B cell (primary cell): ENCODE results near the gene MIR17HG. TPM values are rescaled to one million over a fixed set of nuclear protein-coding genes. Genes with fewer than 3 reads are reported as not detected.

Experiments used
- ATAC-seq: fragments of 200-7000 bp; cut with Tn5 transposase; one replicate; pipeline ENCODE4 v1.10.0; 2021; ENCODE audit warnings: low read depth, mild to moderate bottlenecking, moderate number of reproducible peaks, moderate library complexity
- CTCF ChIA-PET: fragments of 350-600 bp; sonication (Branson Sonifier 250); formaldehyde crosslinking; loops from one replicate; lab custom pipeline; 2021; ENCODE audit warnings: antibody characterized with exemption, inconsistent platforms; lab: Charles Lee
- POLR2A ChIA-PET: fragments of 350-600 bp; sonication (Branson Sonifier 250); formaldehyde crosslinking; loops from one replicate; lab custom pipeline; 2021; ENCODE audit warnings: antibody characterized with exemption; lab: Charles Lee
- DNase-seq: peaks from one replicate; pipeline ENCODE4 v3.0.0; 2013
- H2AFZ ChIP-seq: 2 replicates; pipeline ENCODE4 v1.6.1; 2012; ENCODE audit warnings: mild to moderate bottlenecking, low read depth, low read length; ENCODE audit not compliant: insufficient read depth, poor library complexity, severe bottlenecking
- H3K27ac ChIP-seq, 2 donors: 1 replicate in 1 of 2; 2 replicates in 1 of 2; pipeline ENCODE4 v1.5.1; 2012 to 2013; ENCODE audit warnings: low read length in 2 of 2, mild to moderate bottlenecking in 2 of 2, moderate library complexity in 1 of 2
- H3K27me3 ChIP-seq, 4 experiments: fragments of 200-600 bp in 1 of 4; sonication (generic) in 1 of 4; replicated peaks in 1 of 4; 1 replicate in 2 of 4; 2 replicates in 2 of 4; pipeline versions ENCODE4 v1.6.1 to v1.7.0; 2013 to 2016; ENCODE audit warnings: low read length in 3 of 4, mild to moderate bottlenecking in 2 of 4, mixed read lengths in 1 of 4, moderate library complexity in 1 of 4; ENCODE audit not compliant: insufficient read depth in 4 of 4, control insufficient read depth in 3 of 4; ENCODE audit errors: control extremely low read depth in 1 of 4
- H3K36me3 ChIP-seq, 2 experiments: replicated peaks in 1 of 2; 1 replicate in 1 of 2; 2 replicates in 1 of 2; pipeline versions ENCODE4 v1.6.1 to v1.7.1; 2013; ENCODE audit warnings: low read length in 1 of 2; ENCODE audit not compliant: insufficient read depth in 2 of 2, control insufficient read depth in 1 of 2; ENCODE audit errors: control extremely low read depth in 1 of 2, extremely low read depth in 1 of 2
- H3K4me1 ChIP-seq, 2 donors: fragments of 200-600 bp in 1 of 2; sonication (generic) in 1 of 2; 1 replicate in 1 of 2; 2 replicates in 1 of 2; pipeline versions ENCODE4 v1.5.1 to v1.6.1; 2013 to 2017; ENCODE audit warnings: low read length in 2 of 2; ENCODE audit not compliant: control insufficient read depth in 2 of 2, insufficient read depth in 2 of 2
- H3K4me2 ChIP-seq: replicated peaks from 2 replicates; pipeline ENCODE3; 2012; ENCODE audit warnings: mild to moderate bottlenecking, low read depth, low read length; ENCODE audit not compliant: poor library complexity, severe bottlenecking
- H3K4me3 ChIP-seq, 5 experiments: fragments of 200-600 bp in 1 of 5; sonication (generic) in 1 of 5; 1 replicate in 3 of 5; 2 replicates in 2 of 5; pipeline versions ENCODE4 v1.5.1 to v1.7.0; 2011 to 2016; ENCODE audit warnings: low read length in 4 of 5, mild to moderate bottlenecking in 4 of 5, low read depth in 2 of 5, control low read depth in 1 of 5, moderate library complexity in 1 of 5; ENCODE audit not compliant: insufficient read depth in 1 of 5; ENCODE audit errors: control extremely low read depth in 1 of 5, extremely low read depth in 1 of 5
- H3K79me2 ChIP-seq: fragments of 200-600 bp; sonication (generic); one replicate; pipeline ENCODE4 v1.6.0; 2016; ENCODE audit warnings: low read length; ENCODE audit not compliant: control insufficient read depth, insufficient read depth
- H3K9ac ChIP-seq: fragments of 200-600 bp; sonication (generic); 2 replicates; pipeline ENCODE4 v1.6.1; 2017; ENCODE audit warnings: mild to moderate bottlenecking, low read length, moderate library complexity
- H3K9me3 ChIP-seq, 3 donors: one replicate each; pipeline versions ENCODE4 v1.6.1 to v1.7.1; 2013; ENCODE audit warnings: low read length in 2 of 3; ENCODE audit not compliant: control insufficient read depth in 2 of 3, insufficient read depth in 1 of 3; ENCODE audit errors: control extremely low read depth in 1 of 3
- H4K20me1 ChIP-seq: 2 replicates; pipeline ENCODE4 v1.6.0; 2012; ENCODE audit warnings: mild to moderate bottlenecking, low read length; ENCODE audit not compliant: insufficient read depth, control insufficient read depth, poor library complexity, severe bottlenecking
- H3K27ac Mint-ChIP-seq: one replicate; pipeline ENCODE4 v1.8.0; 2021; ENCODE audit warnings: mixed read lengths
- H3K27me3 Mint-ChIP-seq: one replicate; pipeline ENCODE4 v1.8.0; 2021; ENCODE audit warnings: mixed read lengths
- H3K4me1 Mint-ChIP-seq: one replicate; pipeline ENCODE4 v1.8.0; 2021; ENCODE audit warnings: mixed read lengths
- H3K4me3 Mint-ChIP-seq: one replicate; pipeline ENCODE4 v1.8.0; 2021; ENCODE audit warnings: mixed read lengths
- H3K9me3 Mint-ChIP-seq: one replicate; pipeline ENCODE4 v1.8.0; 2022; ENCODE audit warnings: mixed read lengths; ENCODE audit not compliant: insufficient read depth
- EZH2 ChIP-seq: IDR thresholded peaks from 2 replicates; pipeline ENCODE4 v1.6.1; 2012; ENCODE audit warnings: borderline replicate concordance, low read depth, mild to moderate bottlenecking, moderate library complexity, low read length; ENCODE audit not compliant: insufficient read depth, poor library complexity, severe bottlenecking
- WGBS: methylation state at CpG from one replicate; pipeline ENCODE4 v1.1.5; 2013; ENCODE audit warnings: missing lambda C conversion rate; ENCODE audit not compliant: insufficient coverage; 5-methylcytosine and 5-hydroxymethylcytosine counted together
- intact Hi-C: fragments of 100-400 bp; cut with micrococcal nuclease; formaldehyde crosslinking; loops from one replicate; pipeline ENCODE4 v1.10.0; 2022
- polyA plus RNA-seq: library from polyadenylated mRNA; depleted of rRNA; stranded (reverse); fragments of >200 nt; gene quantifications from 2 replicates; pipeline ENCODE4 v1.2.3, GENCODE V29; 2012
- total RNA-seq, 2 donors: library from RNA; stranded (reverse); fragments of 120-200 nt in 1 of 2; gene quantifications; 1 replicate in 1 of 2; 2 replicates in 1 of 2; pipeline versions ENCODE4 v1.2.3 to v1.2.4, GENCODE V29; 2013 to 2022
- TF ChIP-seq, protein P1 (sequence below): fragments of 200-600 bp; IDR thresholded peaks from one replicate; pipeline ENCODE4 v1.8.0; 2022; ENCODE audit warnings: antibody characterized with exemption, mild to moderate bottlenecking

The MIR17HG gene
- total and polyA plus RNA-seq, 2 donors (not counting 1 experiment from before 2014, with no cell fraction given), result 6.0 to 17.1 TPM

DNA sequence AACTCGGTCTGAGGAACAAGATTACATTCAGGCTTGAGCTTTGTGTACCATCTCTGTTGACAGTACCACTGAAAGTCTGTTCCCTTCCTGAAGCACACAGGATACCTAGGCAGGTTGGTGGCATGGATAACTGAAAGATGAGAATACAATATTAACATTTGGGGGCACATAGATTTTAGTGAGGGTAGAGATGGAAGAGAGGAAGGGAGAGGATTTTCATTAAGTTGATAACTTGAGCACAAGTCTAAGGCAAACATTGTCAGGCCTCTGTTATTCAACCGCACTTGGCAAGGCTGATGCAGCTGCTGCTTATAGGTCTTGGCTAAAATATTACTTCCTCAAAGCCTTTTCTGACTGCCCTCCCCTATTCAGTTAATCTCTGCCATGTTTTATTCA is 10.9 kb downstream of the MIR17HG start:
- CTCF ChIA-PET, result interaction anchor here (1.0 to 1.3 kb wide), 2 partner anchors 9 to 11 kb away, joined by 3 read pairs; partner anchors contain the start of gene MIR17HG
- peak overlapping the region; percentile 2 for H3K27ac Mint-ChIP-seq
- no peak overlapping the region for H3K27ac ChIP-seq

GRCh38 chr13:91359111-91359510 is 11.6 kb downstream of the MIR17HG start:
- H3K27me3 Mint-ChIP-seq, result no peaks in the 10 kb centered on the region
- H2AFZ ChIP-seq, result no peak overlapping the region
- intact Hi-C loops, result no loop called here
- DNase-seq, result no peak
- H3K9me3 ChIP-seq, result no peaks in the 10 kb centered on the region
- H3K36me3 ChIP-seq, result peaks cover 0 to 18% of the 10 kb centered on the region in 2 experiments
- WGBS, result 67% methylated on average over 1 of the region's 4 CpGs
- no peak overlapping the region for H3K4me3 ChIP-seq
- H3K27ac ChIP-seq, result no peak overlapping the region
- no peaks in the 10 kb centered on the region for H3K4me1 ChIP-seq
- no peaks in the 10 kb centered on the region for H3K9me3 Mint-ChIP-seq
- CTCF ChIA-PET, result no interaction called here
- POLR2A ChIA-PET, result no interaction called here
- peaks cover 10% of the 10 kb centered on the region for H3K4me1 Mint-ChIP-seq
- H3K4me2 ChIP-seq, result no peak overlapping the region
- TF ChIP-seq, protein P1, sequence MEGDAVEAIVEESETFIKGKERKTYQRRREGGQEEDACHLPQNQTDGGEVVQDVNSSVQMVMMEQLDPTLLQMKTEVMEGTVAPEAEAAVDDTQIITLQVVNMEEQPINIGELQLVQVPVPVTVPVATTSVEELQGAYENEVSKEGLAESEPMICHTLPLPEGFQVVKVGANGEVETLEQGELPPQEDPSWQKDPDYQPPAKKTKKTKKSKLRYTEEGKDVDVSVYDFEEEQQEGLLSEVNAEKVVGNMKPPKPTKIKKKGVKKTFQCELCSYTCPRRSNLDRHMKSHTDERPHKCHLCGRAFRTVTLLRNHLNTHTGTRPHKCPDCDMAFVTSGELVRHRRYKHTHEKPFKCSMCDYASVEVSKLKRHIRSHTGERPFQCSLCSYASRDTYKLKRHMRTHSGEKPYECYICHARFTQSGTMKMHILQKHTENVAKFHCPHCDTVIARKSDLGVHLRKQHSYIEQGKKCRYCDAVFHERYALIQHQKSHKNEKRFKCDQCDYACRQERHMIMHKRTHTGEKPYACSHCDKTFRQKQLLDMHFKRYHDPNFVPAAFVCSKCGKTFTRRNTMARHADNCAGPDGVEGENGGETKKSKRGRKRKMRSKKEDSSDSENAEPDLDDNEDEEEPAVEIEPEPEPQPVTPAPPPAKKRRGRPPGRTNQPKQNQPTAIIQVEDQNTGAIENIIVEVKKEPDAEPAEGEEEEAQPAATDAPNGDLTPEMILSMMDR, result no peak
- TF ChIP-seq EZH2, result no peak
- H3K27me3 ChIP-seq, result no peaks in the 10 kb centered on the region
- ATAC-seq, result no peak
- H3K27ac Mint-ChIP-seq, result no peak overlapping the region
- H3K79me2 ChIP-seq, result no peaks in the 10 kb centered on the region
- H3K9ac ChIP-seq, result no peak overlapping the region
- no peak overlapping the region for H3K4me3 Mint-ChIP-seq
- peaks cover under 1% of the 10 kb centered on the region for H4K20me1 ChIP-seq

More for the DNA sequence above, 10.9 kb downstream of the MIR17HG start:
- Histone ChIP-seq H4K20me1 (peaks cover 8% of the 10 kb centered on the region), H2AFZ (no peak overlapping the region), H3K9ac (no peak overlapping the region), H3K4me3 (no peak overlapping the region), H3K4me2 (no peak overlapping the region), H3K27me3 (no peaks in the 10 kb centered on the region), H3K4me1 (no peaks in the 10 kb centered on the region), H3K9me3 (no peaks in the 10 kb centered on the region), H3K79me2 (no peaks in the 10 kb centered on the region), H3K36me3 (peaks cover 2 to 25% of the 10 kb centered on the region in 2 experiments)
- ATAC-seq, result no peak
- POLR2A ChIA-PET, result no interaction called here
- intact Hi-C loops, result no loop called here
- no peak overlapping the region for H3K4me3 Mint-ChIP-seq
- 40% methylated on average over 2 of the region's 2 CpGs for WGBS
- peaks cover 10% of the 10 kb centered on the region for H3K4me1 Mint-ChIP-seq
- TF ChIP-seq, protein P1, result no peak
- TF ChIP-seq EZH2, result no peak
- no peaks in the 10 kb centered on the region for H3K27me3 Mint-ChIP-seq
- no peak for DNase-seq
- no peaks in the 10 kb centered on the region for H3K9me3 Mint-ChIP-seq
